Ishikawa (cell line): Measurements from ENCODE around the gene MACF1.

Experiments
- CEBPB ChIP-seq: IDR thresholded peaks from 2 replicates; pipeline ENCODE4 v1.6.1; 2012
- CREB1 ChIP-seq: IDR thresholded peaks from 2 replicates; pipeline ENCODE4 v1.6.1; 2012; ENCODE audit warnings: low read depth
- EP300 ChIP-seq: IDR thresholded peaks from 2 replicates; pipeline ENCODE4 v1.6.1; 2012; ENCODE audit warnings: borderline replicate concordance
- RAD21 ChIP-seq: IDR thresholded peaks from 2 replicates; pipeline ENCODE4 v1.6.1; 2012; ENCODE audit warnings: low read depth
- REST ChIP-seq: IDR thresholded peaks from 2 replicates; pipeline ENCODE4 v1.6.1; 2012; ENCODE audit warnings: low read depth, mild to moderate bottlenecking
- TAF1 ChIP-seq: IDR thresholded peaks from 2 replicates; pipeline ENCODE4 v1.6.1; 2012; ENCODE audit warnings: low read depth, mild to moderate bottlenecking
- TEAD4 ChIP-seq: IDR thresholded peaks from 2 replicates; pipeline ENCODE4 v1.6.1; 2012
- YY1 ChIP-seq: IDR thresholded peaks from 2 replicates; pipeline ENCODE4 v1.6.1; 2012; ENCODE audit warnings: low read depth

- no peak for TF ChIP-seq EP300
- no peak for TF ChIP-seq TEAD4
- no peak for TF ChIP-seq YY1
- TF ChIP-seq CREB1: no peak
- no peak for TF ChIP-seq RAD21
- TF ChIP-seq REST: no peak
- TF ChIP-seq CEBPB: no peak
- no peak for TF ChIP-seq TAF1
Measured at GRCh38 chr1:39489567-39490239, 285.2 kb downstream of the MACF1 start.
